HTERT RPE-1 (cell line): ENCODE results near the gene DAPP1.

ENCODE experiments used
- in situ Hi-C: fragments of 300-500 bp; cut with MboI; formaldehyde crosslinking; loops from 4 replicates; pipeline ENCODE4 v1.14.3; 2020; ENCODE audit warnings: low sequenced_read_pairs

DAPP1 gene

DNA sequence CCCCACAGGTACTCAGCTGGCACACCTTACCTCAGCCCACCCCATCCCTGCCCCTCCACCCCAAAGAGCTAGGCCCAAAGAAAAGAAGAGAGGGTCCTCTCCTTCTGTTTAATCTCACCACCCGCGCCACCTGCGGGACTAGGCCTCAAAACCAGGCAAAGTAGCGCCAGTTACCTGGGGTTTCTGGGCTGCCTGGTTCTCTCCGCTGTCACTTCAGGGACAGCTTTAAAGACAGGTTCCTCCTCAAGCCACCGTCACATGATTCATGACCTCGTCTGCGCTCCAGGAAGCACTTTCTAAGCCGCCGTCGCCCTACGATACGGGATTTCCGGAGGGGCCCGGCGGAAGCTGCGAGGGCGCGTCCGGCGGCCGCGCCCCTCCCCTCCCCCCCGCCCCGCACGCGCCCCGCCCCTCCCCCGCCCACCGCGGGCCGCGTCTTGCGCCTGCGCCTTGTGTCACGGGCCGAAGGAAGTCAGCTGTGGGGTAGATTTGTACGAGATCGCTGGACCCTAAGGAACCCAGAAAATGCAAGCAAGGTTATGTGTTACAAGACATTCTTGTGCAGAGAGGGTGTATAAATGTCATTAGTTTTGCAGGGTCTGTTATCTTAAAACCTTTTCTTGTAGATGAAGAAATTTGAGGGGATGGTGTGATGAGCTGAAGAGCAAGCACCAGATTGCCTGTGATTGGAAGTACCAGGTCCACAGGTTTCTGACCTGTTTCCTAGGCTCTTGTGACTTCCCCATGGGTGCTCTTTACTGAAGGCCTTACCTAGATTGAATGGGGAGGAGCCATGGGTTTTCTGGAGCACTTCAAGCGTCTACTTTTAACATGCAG lies 77.8 kb downstream of the DAPP1 start, which contains the start of gene LAMTOR3:
LAMTOR3 (minus strand) TSS at position 267 of the 837 bp plus-strand sequence. CDS start 464 bp downstream, outside the sequence.
- in situ Hi-C loops, result no loop called here

- in situ Hi-C loops, result no loop called here
Observed at GRCh38 chr4:99894998-99895397, 78.4 kb downstream of the DAPP1 start.

DNA sequence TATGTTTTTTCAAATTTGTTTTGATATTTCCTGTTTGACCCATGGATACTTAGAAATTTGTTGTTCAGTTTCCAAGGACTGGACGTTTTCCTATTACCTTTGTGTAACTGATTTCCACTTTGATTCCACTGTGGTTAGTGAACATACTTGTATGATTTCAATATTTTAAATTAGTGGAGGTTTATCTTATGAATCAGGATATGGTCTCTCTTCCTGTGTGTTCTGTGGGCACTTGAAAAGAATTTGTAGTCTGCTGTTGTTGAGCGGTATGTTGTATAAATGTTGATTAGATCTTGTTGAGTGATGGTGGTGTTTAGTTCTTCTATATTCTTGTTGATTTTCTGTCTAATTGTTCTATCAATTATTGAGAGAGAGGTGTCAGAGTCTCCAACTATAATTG lies 98.8 kb downstream of the DAPP1 start:
- in situ Hi-C loops, result no loop called here

DNA sequence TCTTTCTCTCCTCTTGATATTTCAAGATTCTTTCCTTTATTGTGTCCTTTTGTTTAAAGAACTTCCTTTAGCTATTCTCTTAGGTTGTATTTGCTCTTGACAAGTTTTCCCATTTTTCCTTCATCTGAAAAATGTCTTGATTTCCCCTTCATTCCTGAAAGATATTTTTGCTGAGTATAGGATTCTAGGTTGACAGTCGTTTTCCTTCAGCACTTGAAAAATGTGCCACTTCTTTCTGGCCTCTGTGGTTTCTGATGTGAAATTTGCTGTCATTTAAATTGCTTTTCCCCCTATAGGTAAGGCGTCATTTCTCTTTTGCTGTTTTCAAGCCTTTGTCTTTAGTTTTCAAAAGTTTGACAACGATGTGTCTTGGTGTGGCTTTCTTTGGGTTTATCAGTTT lies 100.9 kb downstream of the DAPP1 start:
- in situ Hi-C loops, result no loop called here

GRCh38 chr4:99918656-99919055 lies 102.0 kb downstream of the DAPP1 start:
- in situ Hi-C loops, result no loop called here
